Measurements from ENCODE around the gene FYN.
"Not testable (repeated sequence)": the region's sequence is repeated elsewhere in the genome, so short reads cannot be mapped to it uniquely, and the experiment has no call there.

The FYN gene

DNA sequence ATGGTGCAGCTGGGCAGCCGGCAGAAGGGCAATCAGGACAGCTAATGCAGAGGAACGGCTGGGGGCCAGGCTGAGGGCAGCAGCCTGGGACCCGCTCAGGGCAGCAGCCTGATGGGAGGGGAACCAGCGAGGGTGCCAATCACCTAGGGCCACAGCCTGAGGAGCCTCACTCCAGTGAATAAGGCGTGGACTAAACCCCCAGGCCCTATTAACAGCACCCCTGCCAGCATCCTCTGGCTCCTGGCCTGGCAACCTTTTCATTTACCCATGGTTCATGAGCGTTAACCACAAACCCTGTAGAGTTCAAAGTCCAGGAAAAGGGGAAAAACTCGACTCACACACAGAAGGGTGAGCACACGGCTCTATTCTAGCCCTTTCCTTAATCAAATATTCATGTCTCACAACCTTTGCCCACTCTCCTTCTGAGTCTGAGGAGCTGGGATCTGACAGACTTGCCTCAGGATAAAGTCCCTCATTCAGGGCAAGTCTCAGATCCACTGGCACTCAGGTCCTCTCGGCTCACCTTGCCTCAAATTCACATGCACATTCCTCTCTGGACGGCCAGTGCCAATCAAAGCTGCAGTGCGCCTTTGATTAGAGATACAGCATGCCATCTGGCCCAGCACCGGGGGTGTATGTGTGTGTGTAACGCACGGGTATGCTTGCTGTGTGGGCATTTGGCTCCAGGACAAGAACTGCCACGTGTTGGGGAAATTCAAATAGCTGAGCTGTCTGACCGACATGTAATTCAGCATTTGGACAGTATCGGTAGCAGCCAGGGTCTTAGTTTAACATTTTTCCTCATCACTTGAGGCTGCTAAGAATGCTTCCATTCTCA, 180.7 kb downstream of the FYN start:
- no peak for DNase-seq

- peak; percentile 46 for DNase-seq
Measured at GRCh38 chr6:111691345-111692225, 181.7 kb downstream of the FYN start.

DNA sequence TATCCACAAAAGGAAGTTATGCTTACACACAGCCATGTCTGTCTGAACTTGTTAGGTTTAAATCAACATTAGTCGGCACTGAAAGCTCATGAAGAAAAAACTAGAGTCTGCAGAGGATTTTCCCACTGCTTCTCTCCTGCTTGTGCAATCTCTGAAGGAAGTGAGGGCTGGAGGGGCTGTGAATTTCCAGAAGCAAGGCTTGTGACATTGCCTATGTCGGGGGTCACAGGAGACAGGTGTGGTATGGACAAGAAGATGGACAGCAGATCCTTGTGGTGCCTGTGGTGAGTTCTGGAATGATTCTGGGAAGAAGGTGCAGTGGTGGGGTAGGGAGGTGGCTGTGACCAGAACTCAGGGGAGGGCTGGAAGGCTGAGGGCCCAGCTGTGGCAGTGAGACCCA, 183.3 kb downstream of the FYN start:
- no peak for DNase-seq

DNA sequence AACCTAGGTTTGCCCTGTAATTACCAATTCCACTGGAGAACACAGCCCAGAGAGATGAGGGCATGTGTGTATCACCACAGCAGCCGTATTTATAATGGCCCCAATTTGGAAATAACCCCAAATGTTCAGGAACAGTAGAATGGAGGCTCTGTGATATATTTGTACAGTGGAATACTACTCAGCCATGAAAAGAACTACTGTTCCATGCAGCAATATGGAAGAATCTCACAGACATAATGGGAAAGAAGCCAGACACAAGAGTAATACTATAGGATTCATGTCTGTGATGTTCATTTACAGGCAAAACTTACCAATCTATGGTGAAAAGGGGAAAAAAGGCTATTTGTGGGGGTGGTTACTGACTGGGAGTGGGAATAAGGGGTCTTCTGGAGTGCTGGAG, 183.8 kb downstream of the FYN start:
- no peak for DNase-seq

- DNase-seq, result no peak
Measured at GRCh38 chr6:111688331-111688730, 184.9 kb downstream of the FYN start.

- no peak for DNase-seq
Measured at GRCh38 chr6:111687652-111688051, 185.6 kb downstream of the FYN start.

GRCh38 chr6:111686932-111687266, 186.4 kb downstream of the FYN start:
- no peak for DNase-seq

- no peak for DNase-seq
Measured at GRCh38 chr6:111686249-111686931, 186.9 kb downstream of the FYN start.

DNA sequence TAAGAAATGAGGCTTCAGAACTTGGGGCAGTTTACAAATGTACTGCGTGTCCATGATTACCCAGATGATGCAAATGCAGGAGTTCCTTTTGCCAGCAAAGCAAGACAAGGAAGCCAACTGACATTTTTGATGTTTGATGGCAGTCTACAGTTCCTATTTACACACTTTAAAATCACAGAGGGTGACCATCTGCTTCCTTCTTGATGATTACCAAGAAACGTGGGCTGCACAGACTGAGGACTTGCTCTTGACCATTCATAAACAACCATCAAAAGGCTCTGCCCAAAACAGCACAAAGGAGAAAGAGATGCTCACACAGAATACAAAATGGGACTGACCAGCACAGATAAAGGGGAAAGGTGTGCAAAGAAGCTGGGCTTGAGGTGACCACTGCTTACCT, 187.7 kb downstream of the FYN start:
- no peak for DNase-seq

- no peak for DNase-seq
Measured at GRCh38 chr6:111685058-111685457, 188.2 kb downstream of the FYN start.

DNA sequence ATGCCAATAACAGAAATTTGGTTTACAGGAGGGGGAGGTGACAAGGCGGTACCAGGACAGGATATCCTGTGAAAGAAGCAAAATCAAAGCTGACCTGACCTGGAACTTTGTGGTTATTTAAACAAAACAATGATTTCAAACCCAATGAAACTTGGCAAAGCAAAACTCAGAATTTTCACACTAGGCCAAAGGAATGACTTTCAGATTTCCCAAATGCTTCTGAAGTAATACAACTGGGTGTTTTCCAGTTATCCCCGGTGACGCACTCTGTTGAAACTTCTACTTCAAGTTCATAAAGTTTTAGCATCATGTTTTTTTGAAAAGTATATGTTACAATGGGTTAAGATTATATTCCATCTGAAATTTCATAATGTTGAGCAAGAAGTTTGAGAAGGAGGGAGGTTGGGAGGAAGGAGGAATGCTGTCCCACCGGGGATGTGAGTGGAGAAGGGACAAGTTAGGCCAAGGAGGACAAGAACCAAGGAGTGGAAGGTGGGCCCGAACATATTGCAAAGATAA, 189.4 kb downstream of the FYN start:
- DNase-seq, result peak; percentile 69

GRCh38 chr6:111683157-111683556, 190.1 kb downstream of the FYN start:
- no peak for DNase-seq

- no peak for DNase-seq
Measured at GRCh38 chr6:111681860-111682259, 191.4 kb downstream of the FYN start.

DNA sequence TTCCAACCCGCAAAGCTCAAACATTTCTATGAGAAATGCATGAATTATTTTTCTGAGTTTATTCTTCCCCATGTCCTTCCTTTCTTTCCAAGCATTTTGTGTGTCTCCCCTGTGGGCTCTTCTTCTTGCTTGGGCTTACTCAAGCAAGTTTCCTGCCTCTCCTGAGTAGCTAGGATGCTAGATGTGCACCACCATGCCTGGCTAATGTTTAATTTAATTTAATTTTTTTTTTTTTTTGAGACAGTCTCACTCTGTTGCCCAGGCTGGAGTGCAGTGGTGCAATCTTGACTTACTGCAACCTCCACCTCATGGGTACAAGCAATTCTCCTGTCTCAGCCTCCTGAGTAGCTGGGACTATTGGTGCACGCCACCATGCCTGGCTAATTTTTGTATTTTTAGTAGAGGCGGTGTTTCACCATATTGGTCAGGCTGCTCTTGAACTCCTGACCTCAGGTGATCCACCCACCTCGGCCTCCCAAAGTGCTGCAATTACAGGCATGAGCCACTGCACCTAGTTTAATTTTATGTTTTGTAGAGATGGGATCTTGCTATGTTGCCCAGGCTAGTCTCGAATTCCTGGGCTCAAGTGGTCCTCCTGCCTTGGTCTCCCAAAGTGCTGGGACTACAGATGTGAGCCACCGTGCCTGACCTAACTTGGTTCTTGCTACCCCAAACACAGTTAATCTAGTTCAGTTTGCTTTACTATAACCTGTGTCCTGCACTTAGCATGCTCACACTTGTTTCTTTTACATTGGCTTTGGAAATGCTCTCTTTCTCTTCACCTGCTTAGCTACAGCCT, 192.2 kb downstream of the FYN start:
- DNase-seq, result not testable (repeated sequence)

DNA sequence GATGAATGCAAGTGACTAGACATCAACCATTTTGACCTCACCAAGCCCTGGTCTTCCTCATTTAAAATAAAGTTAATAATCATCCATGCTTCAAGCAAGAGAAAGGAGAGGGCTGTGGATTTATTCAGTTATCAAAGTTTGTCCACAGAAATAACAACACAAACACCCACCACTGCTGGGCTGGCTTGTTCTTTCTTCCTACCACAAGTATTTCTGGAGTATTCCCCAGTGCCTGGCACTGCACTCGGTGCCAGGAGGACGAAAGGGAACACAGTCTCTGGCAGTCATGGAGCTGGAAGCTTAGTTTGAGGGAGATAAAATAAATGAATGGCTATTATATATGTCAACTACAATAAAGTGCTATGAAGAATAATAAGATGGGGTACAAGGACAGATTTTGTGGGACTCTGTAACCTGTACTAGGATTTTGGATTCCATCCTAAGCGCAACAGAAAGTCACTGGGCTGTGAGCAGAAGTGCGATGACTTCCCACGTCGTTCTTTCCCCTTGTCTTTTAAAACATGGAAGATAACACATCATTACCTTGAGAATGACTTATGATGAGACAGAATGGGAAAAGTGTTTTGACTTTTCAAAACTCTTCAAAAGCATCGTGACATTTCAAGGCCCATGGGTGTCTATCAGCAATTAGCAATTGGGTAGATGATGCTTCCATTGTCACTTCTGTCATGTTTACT, 193.1 kb downstream of the FYN start:
- DNase-seq, result no peak

DNA sequence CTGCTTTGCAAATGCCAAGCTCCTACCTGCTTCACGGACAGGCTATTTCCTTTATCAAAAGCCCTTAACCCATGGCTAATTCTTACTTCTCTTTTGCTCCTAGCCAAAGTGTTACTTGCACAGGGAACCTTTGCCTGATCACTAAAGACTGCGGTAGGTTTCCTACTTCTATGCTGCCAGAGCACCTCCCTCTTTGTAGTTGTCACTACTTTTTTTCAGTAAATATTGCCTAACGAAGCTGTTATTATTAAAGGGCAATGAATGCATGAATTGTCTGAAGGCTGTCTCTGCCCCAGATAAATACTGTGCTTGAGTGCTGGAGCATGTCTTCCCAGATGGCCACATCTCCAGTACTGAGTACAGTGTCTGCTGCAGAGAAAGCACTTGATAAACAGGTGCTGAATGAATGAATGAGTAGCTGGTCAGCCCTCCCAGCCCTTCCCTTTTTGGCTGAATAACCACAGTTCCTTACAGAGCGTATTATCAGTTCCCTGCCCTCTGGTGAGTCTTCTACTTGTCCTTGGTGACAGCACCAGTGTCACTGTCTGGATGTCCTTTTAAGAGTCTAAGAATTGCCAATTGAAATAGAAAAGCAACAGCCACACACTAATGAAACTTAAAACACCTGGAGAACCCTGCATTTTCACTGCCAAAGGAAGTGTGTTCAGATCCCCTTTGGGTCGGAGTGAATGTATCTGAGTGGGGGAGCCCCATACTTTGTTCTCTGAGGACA, 194.0 kb downstream of the FYN start:
- DNase-seq, result no peak

DNA sequence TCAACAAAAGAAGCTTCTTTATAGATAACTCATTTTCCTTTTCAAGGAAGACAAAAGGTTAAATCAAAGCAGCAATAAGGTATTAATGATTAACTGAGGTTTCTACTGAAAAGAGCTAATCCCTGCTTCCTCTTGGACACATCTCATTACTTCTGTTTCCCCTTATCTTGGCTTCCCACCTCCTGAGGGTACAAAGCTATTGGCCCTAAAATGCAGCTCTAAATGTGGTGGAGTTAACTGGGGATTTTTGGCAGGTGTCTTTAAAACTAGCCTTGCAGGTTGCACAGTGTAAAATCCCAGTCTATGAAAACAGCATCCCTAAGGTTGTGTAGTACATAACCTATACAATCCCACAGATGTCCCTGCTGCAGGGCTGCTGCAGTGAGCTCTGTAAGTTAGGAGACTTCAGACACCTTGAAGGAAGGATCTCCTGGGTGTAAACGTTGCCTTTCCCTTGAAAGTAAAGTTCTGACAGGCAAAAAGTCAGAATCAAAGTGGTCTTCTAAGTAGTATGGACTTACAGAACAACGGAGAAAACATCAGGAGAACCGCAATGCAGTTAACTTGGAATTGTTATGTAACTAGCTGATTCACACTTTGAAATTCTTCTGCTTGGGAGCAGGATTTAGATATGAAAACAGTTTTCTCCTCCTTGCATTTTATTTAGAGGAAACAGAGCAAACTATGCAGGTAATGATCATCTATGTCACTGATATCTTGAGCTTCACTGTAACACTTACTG, 195.8 kb downstream of the FYN start:
- no peak for DNase-seq

GRCh38 chr6:111676383-111676782, 196.9 kb downstream of the FYN start:
- DNase-seq, result no peak

DNA sequence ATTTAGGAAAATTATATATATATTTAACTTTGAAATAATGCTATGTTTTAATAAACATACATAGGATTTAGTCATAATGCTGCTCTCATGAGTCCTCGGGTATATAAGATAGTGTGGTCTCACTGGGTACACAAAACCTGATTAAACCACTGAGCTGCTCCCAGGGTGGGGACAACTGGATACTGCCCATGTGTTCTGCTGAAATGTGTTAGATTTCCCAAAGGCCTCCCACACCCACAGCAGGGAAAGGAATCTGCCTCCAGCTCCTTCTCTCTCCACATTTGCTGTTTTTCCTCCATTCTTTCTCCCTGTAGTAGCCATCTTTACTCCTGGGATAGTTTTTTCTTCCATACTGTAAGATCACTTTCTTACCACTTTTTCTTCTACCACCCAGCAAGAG, 198.4 kb downstream of the FYN start:
- no peak for DNase-seq

DNA sequence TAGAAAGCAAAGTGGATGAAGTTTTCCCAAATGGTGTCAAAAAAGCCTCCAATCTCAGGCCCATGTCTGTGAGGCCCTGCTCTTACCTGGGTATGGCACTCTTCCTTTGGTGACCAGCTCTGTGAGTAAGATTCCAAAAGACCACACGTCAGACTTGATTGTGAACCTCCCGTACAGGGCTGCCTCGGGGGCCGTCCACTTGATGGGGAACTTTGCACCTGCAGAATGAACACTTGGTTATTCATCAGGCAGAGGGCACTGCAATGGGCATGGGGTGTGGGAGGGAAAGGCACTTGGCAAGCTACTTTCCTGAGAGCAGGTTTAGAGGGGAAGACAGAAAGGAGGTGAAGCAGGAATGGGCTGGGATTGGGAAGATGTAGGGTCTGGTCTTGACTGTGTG, 198.8 kb downstream of the FYN start:
- no peak for DNase-seq

All from fibroblast of skin of right quadriceps (primary cell).